Measurements from ENCODE around the gene FMN1.

Gene FMN1

GRCh38 chr15:33154351-33155166 is 40.0 kb downstream of the FMN1 start:
- DNase-seq (ENCODE audit: low spot score): no peak

GRCh38 chr15:33153548-33153947 is 41.0 kb downstream of the FMN1 start:
- no peak for DNase-seq (ENCODE audit: low spot score)

- no peak for DNase-seq (ENCODE audit: low spot score)
Observed at GRCh38 chr15:33152502-33153109, 41.9 kb downstream of the FMN1 start.

GRCh38 chr15:33150971-33151370 is 43.5 kb downstream of the FMN1 start:
- DNase-seq (ENCODE audit: low spot score): no peak

- DNase-seq (ENCODE audit: low spot score): no peak
Observed at GRCh38 chr15:33150431-33150941, 44.0 kb downstream of the FMN1 start.

- DNase-seq (ENCODE audit: low spot score): no peak
Observed at GRCh38 chr15:33149919-33150318, 44.6 kb downstream of the FMN1 start.

- DNase-seq (ENCODE audit: low spot score): no peak
Observed at GRCh38 chr15:33148129-33148751, 46.3 kb downstream of the FMN1 start.

- DNase-seq (ENCODE audit: low spot score): no peak
Observed at GRCh38 chr15:33146051-33146450, 48.5 kb downstream of the FMN1 start.

GRCh38 chr15:33145447-33145846 is 49.1 kb downstream of the FMN1 start:
- no peak for DNase-seq (ENCODE audit: low spot score)

- DNase-seq (ENCODE audit: low spot score): no peak
Observed at GRCh38 chr15:33142708-33143107, 51.8 kb downstream of the FMN1 start.

GRCh38 chr15:33138000-33138399 is 56.5 kb downstream of the FMN1 start:
- DNase-seq (ENCODE audit: low spot score): no peak

GRCh38 chr15:33137101-33137500 is 57.4 kb downstream of the FMN1 start:
- DNase-seq (ENCODE audit: low spot score): no peak

GRCh38 chr15:33136353-33136752 is 58.2 kb downstream of the FMN1 start:
- DNase-seq (ENCODE audit: low spot score): no peak

GRCh38 chr15:33135355-33135781 is 59.1 kb downstream of the FMN1 start:
- DNase-seq (ENCODE audit: low spot score): no peak

GRCh38 chr15:33132722-33133345 is 61.7 kb downstream of the FMN1 start:
- DNase-seq (ENCODE audit: low spot score): peak; percentile 37

- no peak for DNase-seq (ENCODE audit: low spot score)
Observed at GRCh38 chr15:33132233-33132580, 62.3 kb downstream of the FMN1 start.

GRCh38 chr15:33131552-33132232 is 62.8 kb downstream of the FMN1 start:
- DNase-seq (ENCODE audit: low spot score): no peak

GRCh38 chr15:33126559-33127290 is 67.8 kb downstream of the FMN1 start:
- DNase-seq (ENCODE audit: low spot score): peak; percentile 31

- DNase-seq (ENCODE audit: low spot score): no peak
Observed at GRCh38 chr15:33125894-33126537, 68.5 kb downstream of the FMN1 start.

GRCh38 chr15:33124811-33125210 is 69.7 kb downstream of the FMN1 start:
- DNase-seq (ENCODE audit: low spot score): no peak

GRCh38 chr15:33124279-33124678 is 70.2 kb downstream of the FMN1 start:
- DNase-seq (ENCODE audit: low spot score): no peak

Measured in hepatic stellate cell (primary cell).